Left colon (tissue), 2 donors: ENCODE data around the gene SLC9A6. TPM values are rescaled to one million over a fixed set of nuclear protein-coding genes. Genes with fewer than 3 reads are reported as not detected.
A peak's percentile ranks its signal among the peaks of the same experiment; 100 is the strongest.
"Not testable (repeated sequence)": the region's sequence is repeated elsewhere in the genome, so short reads cannot be mapped to it uniquely, and the experiment has no call there.

Experiments
- ATAC-seq: fragments of 200-7000 bp; cut with Tn5 transposase; one replicate; pipeline ENCODE4 v1.9.1; 2020; ENCODE audit warnings: mild to moderate bottlenecking, moderate library complexity
- DNase-seq, 2 donors: peaks; one replicate each; pipeline ENCODE4 v3.0.0-alpha.2; 2020
- intact Hi-C, 2 donors: fragments of 100-400 bp; cut with DNase I in 1 of 2; cut with micrococcal nuclease in 1 of 2; formaldehyde crosslinking; loops; one replicate each; pipeline versions ENCODE4 v1.11.2 to v1.14.0; 2022; cut with DNase I, micrococcal nuclease
- total RNA-seq, 2 donors: library from RNA; stranded (reverse); fragmentation: NEBNext Ultra II Directional; extraction: Animal tissue kit (Norgen Biotek cat#: 25700); gene quantifications; one replicate each; pipeline ENCODE4 v1.2.1, GENCODE V29; 2021
- donor health status: DM: no; HTN: no; CAD: no.
- donor health status: DM: yes; HTN: yes; CAD: no.

SLC9A6 gene
- total RNA-seq, 2 donors from 2014 or later = 13.1 to 17.3 TPM

- intact Hi-C loops, ATAC-seq, DNase-seq: not testable (repeated sequence)
Observed at GRCh38 chrX:136050875-136051274, 65.6 kb downstream of the SLC9A6 start.

- intact Hi-C loops = no loop called here
- ATAC-seq (no peak), DNase-seq (no peak)
Observed at GRCh38 chrX:136051611-136052010, 66.4 kb downstream of the SLC9A6 start.

- DNase-seq (peak in 1 of 2 donors; percentile 34), ATAC-seq (no peak)
- intact Hi-C loops = no loop called here
Observed at GRCh38 chrX:136055651-136056221, 70.5 kb downstream of the SLC9A6 start.

- ATAC-seq (no peak), DNase-seq (no peak)
- intact Hi-C loops = no loop called here
Observed at GRCh38 chrX:136057567-136057966, 72.3 kb downstream of the SLC9A6 start.

DNA sequence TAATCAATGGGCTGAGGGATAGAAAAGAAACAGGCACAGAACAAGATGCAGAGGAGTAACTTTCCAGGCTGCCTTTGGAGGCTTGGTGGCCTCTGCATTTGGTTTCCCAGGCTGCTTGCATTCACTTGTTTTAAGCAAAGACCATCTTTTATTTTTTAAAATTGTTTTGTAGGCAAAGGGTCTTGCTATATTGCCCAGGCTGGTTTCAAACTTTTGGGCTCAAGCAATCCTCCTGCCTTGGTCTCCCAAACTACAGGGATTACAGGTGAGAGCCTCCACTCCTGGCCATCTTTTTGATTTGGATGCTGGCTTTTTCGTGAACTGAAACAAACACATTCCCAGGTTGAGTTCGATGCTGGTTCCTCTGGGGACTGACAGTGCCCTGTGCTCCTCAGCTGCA is 74.1 kb downstream of the SLC9A6 start:
- intact Hi-C loops = no loop called here
- no peak for DNase-seq
- ATAC-seq = no peak

GRCh38 chrX:136061286-136061685 is 76.1 kb downstream of the SLC9A6 start:
- ATAC-seq = no peak
- intact Hi-C loops = no loop called here

DNA sequence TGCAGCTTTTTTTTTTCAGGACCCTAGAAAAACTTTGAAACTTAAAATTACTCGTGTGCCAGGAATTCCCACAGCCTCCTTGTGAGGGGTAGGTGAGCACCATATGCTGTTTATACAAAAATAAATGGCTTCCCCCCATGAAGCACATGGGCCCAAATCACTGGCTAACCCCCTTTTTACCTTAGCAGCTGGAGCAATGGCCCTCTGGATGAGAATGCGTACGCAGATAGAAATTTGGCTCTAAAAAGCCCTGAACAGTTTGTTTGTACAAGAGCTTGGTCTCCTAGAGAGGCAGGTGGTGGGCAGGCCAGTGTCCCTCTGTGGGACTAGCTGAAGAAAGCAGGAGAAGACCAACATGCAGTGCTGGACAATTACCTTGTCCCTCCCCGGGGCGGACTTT is 76.5 kb downstream of the SLC9A6 start:
- DNase-seq = no peak
- ATAC-seq = no peak
- intact Hi-C loops = no loop called here

More at GRCh38 chrX:136061286-136061685, 76.1 kb downstream of the SLC9A6 start:
- DNase-seq = no peak

DNA sequence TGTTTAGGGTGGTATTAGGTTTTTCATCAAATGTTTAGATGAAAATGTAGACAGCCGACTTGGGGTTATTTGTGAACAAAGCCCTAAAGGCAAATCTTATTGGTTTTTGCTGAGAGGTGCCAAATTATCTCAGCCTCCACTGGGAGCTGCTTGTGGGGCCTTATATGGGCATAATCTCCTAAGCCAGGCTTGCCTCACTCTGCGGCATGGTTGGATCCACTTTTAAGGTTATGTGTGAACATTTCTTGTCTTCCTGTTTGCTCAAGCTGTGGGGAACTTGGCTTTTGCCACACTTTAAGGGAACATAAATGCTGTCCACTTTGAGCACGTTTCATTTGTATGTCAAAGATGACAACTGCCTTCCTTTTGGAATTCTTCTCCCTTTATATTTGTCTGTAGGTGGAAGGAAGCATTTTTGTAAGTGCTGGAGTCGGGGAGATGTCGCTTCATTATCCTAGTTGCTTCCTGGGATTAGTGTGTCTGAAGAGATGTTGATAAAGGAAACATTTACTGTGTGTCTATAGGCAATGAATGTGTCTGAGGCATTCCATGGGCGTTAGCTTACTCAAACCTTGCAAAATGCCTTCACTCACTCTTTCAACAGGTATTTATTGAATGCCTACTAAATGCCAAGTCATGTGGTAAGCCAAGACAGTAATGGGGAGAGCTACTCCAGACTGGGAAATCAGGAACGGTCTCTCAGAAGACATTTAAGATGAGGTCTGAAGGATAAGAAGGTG is 78.3 kb downstream of the SLC9A6 start:
- intact Hi-C loops = no loop called here
- DNase-seq (no peak), ATAC-seq (no peak)

DNA sequence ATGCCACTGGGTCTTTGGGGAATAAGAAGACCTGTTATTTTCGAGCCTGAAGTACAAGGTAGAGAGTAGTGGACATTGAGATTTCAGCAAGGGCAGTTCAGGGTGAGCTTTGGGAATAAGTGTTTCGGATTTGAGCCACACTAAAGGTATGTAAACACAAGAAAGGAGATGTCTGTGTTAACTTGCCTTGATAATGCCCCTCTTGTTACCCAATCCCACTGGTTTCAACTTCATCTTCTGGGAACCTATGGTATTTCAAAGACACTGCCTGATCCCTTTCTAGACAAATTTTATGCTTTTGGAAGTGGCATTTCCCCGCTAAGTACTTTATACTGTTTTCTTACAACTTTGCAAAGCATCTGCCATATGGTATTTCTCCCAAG is 79.4 kb downstream of the SLC9A6 start:
- no peak for ATAC-seq
- DNase-seq = no peak
- intact Hi-C loops = no loop called here

GRCh38 chrX:136065044-136065671 is 79.9 kb downstream of the SLC9A6 start:
- peak in 1 of 2 donors; percentile 25 for DNase-seq
- no peak for ATAC-seq
- intact Hi-C loops = no loop called here

DNA sequence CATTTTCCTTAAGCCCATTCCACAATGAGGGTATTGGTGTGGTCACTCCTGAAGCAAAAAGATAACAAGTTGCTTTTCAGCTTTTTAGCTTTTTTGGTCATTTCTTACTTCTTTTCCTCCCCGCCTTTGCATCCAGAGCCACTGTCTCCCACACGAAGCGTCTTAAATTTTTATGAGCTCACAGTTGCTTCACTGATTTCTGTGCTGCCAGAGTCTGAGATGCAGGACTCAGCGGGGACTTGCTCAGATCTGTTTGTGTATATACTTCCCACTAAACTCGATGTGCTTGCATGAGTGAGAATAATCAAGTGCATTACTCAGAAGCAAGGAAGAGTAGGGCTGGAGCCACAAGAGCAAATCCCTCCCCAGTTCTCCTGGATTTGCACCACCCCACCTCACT is 81.9 kb downstream of the SLC9A6 start:
- DNase-seq (no peak), ATAC-seq (no peak)
- intact Hi-C loops = no loop called here

- DNase-seq (no peak), ATAC-seq (no peak)
- intact Hi-C loops = no loop called here
Observed at GRCh38 chrX:136067966-136068365, 82.7 kb downstream of the SLC9A6 start.

DNA sequence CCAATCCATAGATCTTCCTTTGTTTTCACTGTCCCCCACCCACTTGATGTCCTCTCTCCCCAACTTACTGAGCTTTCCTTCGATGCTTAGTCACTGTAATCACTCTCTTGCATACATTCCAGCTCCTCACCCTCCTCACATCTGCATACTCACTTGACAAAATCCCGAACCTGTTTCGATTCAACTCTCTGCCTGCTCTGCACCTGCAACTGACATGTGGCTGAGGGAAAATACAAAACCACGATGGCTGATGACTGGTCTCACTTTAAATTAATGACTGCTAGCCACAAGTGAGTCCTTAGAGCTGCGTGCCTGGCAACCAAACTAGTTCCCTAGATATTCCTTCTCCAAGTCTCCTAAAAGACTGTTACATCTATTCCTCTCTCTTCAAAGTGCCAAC is 91.7 kb downstream of the SLC9A6 start:
- intact Hi-C loops = no loop called here
- ATAC-seq = no peak

GRCh38 chrX:136080766-136081165 is 95.5 kb downstream of the SLC9A6 start:
- intact Hi-C loops = no loop called here
- DNase-seq (no peak), ATAC-seq (no peak)

More for the DNA sequence above, 91.7 kb downstream of the SLC9A6 start:
- DNase-seq = no peak

DNA sequence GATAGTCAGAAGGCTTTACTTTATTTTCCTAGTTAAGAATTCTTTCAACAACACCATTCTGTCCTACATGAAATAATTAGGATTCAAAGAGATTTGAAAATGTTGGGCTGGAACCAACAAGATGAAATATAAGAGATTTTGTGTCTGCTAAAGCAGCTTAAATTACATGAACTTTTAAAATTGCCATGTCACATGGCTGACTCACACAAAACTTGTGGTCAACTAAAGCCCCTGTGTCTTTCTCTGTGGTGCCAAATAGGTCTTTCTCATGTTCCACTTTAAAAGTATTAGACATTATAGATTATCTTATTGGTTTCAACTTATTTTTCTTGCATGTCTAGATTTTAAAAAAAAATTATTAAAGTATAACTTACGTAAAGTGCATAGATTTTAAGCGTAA is 101.3 kb downstream of the SLC9A6 start:
- DNase-seq = no peak
- ATAC-seq = no peak
- intact Hi-C loops = no loop called here

DNA sequence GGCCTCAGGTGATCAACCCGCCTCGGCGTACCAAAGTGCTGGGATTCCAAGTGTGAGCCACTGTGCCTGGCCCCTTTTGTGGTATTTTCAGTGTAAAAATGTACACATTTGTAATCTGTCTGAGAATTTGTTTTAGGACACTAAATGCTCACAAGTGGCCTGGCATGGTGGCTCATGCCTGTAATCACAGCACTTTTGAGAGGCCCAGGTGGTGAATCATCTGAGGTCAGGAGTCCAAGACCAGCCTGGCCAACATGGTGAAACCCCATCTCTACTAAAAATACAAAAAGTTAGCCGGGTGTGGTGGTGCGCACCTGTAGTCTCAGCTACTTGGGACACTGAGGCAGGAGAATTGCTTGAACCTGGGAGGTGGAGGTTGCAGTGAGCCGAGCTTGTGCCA is 106.7 kb downstream of the SLC9A6 start:
- DNase-seq, ATAC-seq, intact Hi-C loops: not testable (repeated sequence)

DNA sequence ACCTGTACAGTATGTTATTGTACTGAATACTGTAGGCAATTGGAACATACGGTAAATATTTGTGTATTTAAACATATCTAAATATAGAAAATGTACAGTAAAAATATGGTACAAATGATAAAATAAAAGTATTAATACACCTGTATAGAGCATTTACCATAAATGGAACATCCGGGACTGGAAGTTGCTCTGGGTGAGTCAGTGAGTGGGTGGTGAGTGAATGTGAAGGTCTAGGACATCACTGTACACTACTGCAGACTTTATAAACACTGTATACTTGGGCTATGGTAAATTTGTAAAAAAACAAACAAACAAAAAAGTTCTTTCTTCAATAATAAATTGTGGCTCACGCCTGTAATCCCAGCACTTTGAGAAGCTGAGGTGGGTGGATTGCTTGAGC is 109.7 kb downstream of the SLC9A6 start:
- ATAC-seq (no peak), DNase-seq (no peak)
- intact Hi-C loops = no loop called here
